ENCODE results near the gene CCDC200. TPM values are rescaled to one million over a fixed set of nuclear protein-coding genes. Genes with fewer than 3 reads are reported as not detected.

CCDC200 gene
- total and polyA plus RNA-seq, 2 of the 13 experiments (the other 11 are each of a cell fraction or from before 2014, with no cell fraction given), result not detected

DNA sequence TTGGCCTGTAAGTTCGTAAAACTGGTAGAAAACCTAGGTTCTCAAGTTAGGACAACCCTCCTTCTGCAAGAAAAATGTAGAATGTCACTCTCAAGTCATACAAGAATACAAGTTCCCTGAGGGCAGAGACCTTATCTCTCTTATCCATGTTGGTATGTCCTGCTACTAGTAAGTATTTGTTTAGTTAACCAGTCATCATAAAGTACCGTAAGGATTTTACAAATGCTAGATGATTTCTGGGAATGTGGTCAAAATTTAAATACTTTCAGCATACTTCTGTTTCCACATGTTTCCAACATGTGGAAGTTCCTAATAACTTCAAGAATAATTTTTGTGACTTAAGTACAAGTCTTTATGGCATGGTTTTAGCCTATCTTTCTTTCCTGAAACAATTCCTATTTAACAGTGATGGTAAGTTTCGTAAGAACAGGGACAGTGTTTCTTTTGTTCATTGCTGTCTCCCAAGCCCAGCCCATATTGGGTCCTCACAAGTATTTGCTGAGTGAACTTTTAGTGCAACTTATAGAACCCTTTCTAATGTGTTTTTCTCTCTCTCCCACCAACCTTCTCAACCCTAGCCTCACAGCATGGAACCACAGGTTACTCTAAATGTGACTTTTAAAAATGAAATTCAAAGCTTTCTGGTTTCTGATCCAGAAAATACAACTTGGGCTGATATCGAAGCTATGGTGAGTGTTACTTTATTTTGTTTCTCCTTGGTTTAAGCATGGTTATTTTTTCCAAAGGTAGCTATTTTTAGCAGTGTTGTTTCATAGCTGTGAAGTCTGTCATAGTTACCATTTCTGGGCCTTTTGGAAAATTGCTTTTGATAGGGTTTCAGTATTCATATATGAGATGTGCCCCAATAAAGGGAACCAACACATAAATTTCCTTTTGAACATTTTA, 53.0 kb downstream of the CCDC200 start:
- Histone ChIP-seq H2AFZ (ENCODE audit: low read length) (no peak overlapping the region), H3K9me3 (ENCODE audit: low read length) (no peaks in the 10 kb centered on the region), H3K4me2 (ENCODE audit: low read depth, low read length) (peak overlapping the region; percentile 71), H3K4me1 (ENCODE audit: insufficient read depth, low read length) (peaks cover 73% of the 10 kb centered on the region), H3K4me3 (replicated peaks in 1 of 3; ENCODE audit: insufficient read depth in 1 of 3, low read depth in 2 of 3, low read length in 3 of 3) (peak overlapping the region; percentile 19 to 40 (median 38); a peak in 5 of 6 replicates), H3K36me3 (replicated peaks in 1 of 2; ENCODE audit: control insufficient read depth in 1 of 2, insufficient read depth in 2 of 2, low read length in 2 of 2) (peaks cover 9 to 33% of the 10 kb centered on the region in 2 experiments; a peak in 4 of 5 replicates), H3K9ac (ENCODE audit: insufficient read depth, low read depth, low read length) (peak overlapping the region; percentile 63), H3K79me2 (ENCODE audit: insufficient read depth, low read length) (peaks cover 54% of the 10 kb centered on the region), H4K20me1 (ENCODE audit: insufficient read depth, low read length) (no peaks in the 10 kb centered on the region), H3K27ac (ENCODE audit: extremely low read length, insufficient read depth, low read length) (peak overlapping the region; percentile 82), H3K27me3 (ENCODE audit: control insufficient read depth in 1 of 2, insufficient read depth in 2 of 2, low read length in 2 of 2) (no peaks in the 10 kb centered on the region; a peak in 1 of 5 replicates)
- ChIA-PET POLR2A (interaction anchor here (0.6 to 2.6 kb wide), 4 partner anchors 8 to 140 kb away, joined by 3 to 31 read pairs (median 4); partner anchors contain the start of gene TMEM106A), CTCF (ENCODE audit: low intra/inter-chr PET ratio, low total read pairs) (no interaction called here)
- ATAC-seq (no peak), FAIRE-seq (no peak), DNase-seq (ENCODE audit: low spot score) (peak; percentile 67)
- WGBS (ENCODE audit: low lambda C conversion rate), result 42% methylated on average over 4 of the region's 4 CpGs
- BruUV-seq (replicated peaks), result TSS peak; percentile 14
- intact Hi-C loops (cut with micrococcal nuclease; ENCODE audit: unreplicated experiment) (no loop called here), in situ Hi-C loops (cut with HindIII; ENCODE audit: extremely low pct_ligation_motif_present, low pct_unique_long_range_greater_than_20kb) (no loop called here)
- TF ChIP-seq SAP130 (CRISPR knock-in tag; IDR thresholded peaks at IDR 0.05; ENCODE audit: low read depth), result peak; percentile 25; the same call in 1 of the 2 replicates
- no peak for TF ChIP-seq SOX13 (IDR thresholded peaks at IDR 0.05)
- TF ChIP-seq SOX13 (CRISPR knock-in tag; conservative IDR thresholded peaks at IDR 0.05 in 1 of 2, IDR thresholded peaks at IDR 0.05 in 1 of 2), result 0 out of 4 replicates have a peak, but pooled peaks of 1 of the 2 experiments have one; percentile 15
- TF ChIP-seq, protein P1, sequence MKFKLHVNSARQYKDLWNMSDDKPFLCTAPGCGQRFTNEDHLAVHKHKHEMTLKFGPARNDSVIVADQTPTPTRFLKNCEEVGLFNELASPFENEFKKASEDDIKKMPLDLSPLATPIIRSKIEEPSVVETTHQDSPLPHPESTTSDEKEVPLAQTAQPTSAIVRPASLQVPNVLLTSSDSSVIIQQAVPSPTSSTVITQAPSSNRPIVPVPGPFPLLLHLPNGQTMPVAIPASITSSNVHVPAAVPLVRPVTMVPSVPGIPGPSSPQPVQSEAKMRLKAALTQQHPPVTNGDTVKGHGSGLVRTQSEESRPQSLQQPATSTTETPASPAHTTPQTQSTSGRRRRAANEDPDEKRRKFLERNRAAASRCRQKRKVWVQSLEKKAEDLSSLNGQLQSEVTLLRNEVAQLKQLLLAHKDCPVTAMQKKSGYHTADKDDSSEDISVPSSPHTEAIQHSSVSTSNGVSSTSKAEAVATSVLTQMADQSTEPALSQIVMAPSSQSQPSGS (CRISPR knock-in tag; IDR thresholded peaks at IDR 0.05), result peak; percentile 28; the same call in 1 of the 2 replicates
- TF ChIP-seq, protein P2, sequence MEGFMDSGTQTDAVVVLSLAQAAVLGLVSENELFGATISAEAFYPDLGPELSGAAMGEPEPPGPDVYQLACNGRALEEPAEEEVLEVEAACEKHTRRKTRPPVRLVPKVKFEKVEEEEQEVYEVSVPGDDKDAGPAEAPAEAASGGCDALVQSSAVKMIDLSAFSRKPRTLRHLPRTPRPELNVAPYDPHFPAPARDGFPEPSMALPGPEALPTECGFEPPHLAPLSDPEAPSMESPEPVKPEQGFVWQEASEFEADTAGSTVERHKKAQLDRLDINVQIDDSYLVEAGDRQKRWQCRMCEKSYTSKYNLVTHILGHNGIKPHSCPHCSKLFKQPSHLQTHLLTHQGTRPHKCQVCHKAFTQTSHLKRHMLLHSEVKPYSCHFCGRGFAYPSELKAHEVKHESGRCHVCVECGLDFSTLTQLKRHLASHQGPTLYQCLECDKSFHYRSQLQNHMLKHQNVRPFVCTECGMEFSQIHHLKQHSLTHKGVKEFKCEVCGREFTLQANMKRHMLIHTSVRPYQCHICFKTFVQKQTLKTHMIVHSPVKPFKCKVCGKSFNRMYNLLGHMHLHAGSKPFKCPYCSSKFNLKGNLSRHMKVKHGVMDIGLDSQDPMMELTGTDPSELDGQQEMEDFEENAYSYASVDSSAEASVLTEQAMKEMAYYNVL (CRISPR knock-in tag; IDR thresholded peaks at IDR 0.05; ENCODE audit: borderline replicate concordance), result 0 out of 2 replicates have a peak, but pooled peaks have one; percentile 13
- TF ChIP-seq, protein P3, sequence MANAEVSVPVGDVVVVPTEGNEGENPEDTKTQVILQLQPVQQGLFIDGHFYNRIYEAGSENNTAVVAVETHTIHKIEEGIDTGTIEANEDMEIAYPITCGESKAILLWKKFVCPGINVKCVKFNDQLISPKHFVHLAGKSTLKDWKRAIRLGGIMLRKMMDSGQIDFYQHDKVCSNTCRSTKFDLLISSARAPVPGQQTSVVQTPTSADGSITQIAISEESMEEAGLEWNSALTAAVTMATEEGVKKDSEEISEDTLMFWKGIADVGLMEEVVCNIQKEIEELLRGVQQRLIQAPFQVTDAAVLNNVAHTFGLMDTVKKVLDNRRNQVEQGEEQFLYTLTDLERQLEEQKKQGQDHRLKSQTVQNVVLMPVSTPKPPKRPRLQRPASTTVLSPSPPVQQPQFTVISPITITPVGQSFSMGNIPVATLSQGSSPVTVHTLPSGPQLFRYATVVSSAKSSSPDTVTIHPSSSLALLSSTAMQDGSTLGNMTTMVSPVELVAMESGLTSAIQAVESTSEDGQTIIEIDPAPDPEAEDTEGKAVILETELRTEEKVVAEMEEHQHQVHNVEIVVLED (CRISPR knock-in tag; IDR thresholded peaks at IDR 0.05; ENCODE audit: borderline replicate concordance), result peak; percentile 32; the same call in 1 of the 2 replicates
- peak; percentile 20; the same call in 1 of the 2 replicates for TF ChIP-seq HDAC2 (CRISPR knock-in tag; IDR thresholded peaks at IDR 0.05)
- no peak for TF ChIP-seq NONO (IDR thresholded peaks at IDR 0.05)
- TF ChIP-seq NONO (CRISPR knock-in tag; conservative IDR thresholded peaks at IDR 0.05), result peak; percentile 39; the same call in 1 of the 2 replicates
- peak; percentile 1; the same call in 1 of the 2 replicates for TF ChIP-seq ZNF816 (CRISPR knock-in tag; IDR thresholded peaks at IDR 0.05; ENCODE audit: borderline replicate concordance)
- 0 out of 2 replicates have a peak, but pooled peaks have one; percentile 28 for TF ChIP-seq ZMYM2 (CRISPR knock-in tag; IDR thresholded peaks at IDR 0.05)
- TF ChIP-seq SETDB1 (CRISPR knock-in tag; IDR thresholded peaks at IDR 0.05; ENCODE audit: borderline replicate concordance), result no peak
- 0 out of 2 replicates have a peak, but pooled peaks have one; percentile 26 for TF ChIP-seq ISL2 (CRISPR knock-in tag; IDR thresholded peaks at IDR 0.05)

All from HepG2 (cell line).